CD1c-positive myeloid dendritic cell (primary cell): Measurements from ENCODE around the gene RALB.
"Not testable (repeated sequence)": the region's sequence is repeated elsewhere in the genome, so short reads cannot be mapped to it uniquely, and the experiment has no call there.

Source experiments
- DNase-seq: peaks from one replicate; pipeline ENCODE4 v3.0.0-alpha.2; 2016; ENCODE audit errors: extremely low spot score

The RALB gene

DNA sequence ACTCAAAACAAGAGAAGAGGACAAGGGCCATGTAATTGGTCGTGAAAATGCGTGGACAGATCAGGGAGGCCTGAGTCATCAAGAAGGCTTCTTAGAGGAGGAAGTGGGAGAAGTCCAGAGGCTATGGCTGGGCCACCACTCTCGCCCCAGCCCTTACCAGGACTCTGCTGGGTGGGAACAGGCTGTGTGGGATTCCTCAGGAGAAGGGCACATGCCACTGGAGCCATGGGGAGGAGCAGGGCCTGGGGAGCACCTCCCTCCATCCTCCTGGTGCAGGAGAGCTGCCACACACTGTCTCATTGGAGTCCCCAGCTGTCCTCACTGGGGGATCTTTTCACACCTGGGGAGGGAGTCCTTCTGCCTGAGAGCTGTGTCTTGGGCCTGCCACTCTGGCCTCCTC is 9.4 kb upstream of the RALB start:
- DNase-seq: peak; percentile 75

GRCh38 chr2:120243875-120244553 is 8.6 kb upstream of the RALB start:
- no peak for DNase-seq

DNA sequence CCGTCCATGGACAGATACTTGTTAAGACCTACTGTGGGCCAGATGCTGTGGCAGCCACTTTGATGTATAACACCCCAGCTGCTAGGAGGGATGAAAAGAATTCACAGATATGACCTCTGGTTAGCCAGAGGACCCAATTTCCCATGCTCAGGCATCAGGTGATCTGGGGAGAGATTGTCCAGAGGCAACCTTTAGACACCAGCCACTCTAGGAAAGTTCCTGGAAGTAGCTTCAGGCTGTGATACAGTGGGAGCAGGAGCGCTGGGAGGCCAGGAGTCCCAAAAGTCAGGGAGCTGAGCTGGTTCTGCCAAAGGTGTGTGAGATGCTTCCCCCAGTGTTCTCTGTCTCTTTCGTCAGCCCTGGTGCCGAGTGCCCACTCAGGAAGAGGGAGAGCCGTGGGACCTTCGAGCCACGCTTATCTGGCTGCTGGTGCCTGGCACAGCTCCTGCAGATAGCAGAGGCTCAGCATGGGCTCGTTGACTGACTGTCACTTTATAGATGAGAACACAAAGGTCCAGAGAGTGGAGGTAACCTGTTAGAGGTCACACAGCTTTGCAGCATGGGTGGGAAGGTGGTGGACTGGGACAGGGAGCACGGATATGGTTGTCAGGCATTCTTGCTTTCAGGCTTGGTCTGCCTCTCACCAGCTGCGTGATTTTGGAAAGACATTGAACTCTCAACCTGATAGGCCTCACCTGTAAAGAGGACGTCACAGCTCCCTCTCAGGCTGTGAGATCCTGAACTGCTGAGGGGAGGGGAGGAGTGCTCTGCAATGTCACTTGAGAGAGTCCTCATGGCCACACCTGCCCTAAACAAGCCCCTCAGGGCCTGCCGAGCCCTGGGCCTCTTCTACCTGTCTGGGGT is 7.8 kb upstream of the RALB start:
- no peak for DNase-seq

GRCh38 chr2:120245520-120246332 is 6.9 kb upstream of the RALB start:
- no peak for DNase-seq

- DNase-seq: no peak
Measured at GRCh38 chr2:120246546-120247300, 5.9 kb upstream of the RALB start.

DNA sequence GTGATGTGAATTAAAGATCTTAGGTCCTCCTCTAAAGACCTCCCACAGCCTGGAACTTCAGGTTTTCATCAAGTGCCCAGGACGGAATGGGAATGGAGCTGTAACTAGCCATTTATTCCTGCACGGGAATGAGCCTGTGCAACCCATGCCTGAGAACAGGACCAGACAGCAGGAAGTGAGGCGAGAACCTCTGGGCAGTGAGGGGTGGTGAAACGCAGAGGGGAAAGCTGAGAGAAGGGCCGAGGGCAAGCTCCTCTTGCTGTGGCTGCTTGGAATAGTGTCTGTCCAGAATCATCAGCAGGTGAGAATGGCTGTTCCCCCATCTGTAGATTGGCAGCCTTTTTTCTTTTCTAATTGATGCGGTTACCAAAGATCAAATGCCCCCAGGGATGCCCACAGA is 4.8 kb upstream of the RALB start:
- no peak for DNase-seq

GRCh38 chr2:120250640-120251039 is 2.0 kb upstream of the RALB start:
- no peak for DNase-seq

DNA sequence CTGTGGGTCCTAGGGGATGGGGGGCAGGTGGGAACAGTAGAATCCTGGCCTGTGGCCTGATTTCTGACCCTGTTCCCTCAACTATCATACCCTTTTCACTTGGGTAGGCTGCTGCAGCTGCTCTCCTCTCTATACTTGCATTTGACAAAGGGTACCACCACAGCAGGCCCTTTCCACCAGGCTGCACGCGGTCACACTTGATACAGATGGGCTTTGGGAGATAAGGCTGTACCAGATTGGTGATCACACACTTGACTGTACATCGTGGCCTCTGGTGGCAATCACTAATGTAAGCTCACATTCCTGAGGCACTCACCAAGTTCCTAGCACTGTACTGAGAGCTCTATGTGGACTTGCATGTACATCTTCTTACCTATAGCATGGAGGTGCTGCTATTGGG is 1.6 kb upstream of the RALB start:
- no peak for DNase-seq

DNA sequence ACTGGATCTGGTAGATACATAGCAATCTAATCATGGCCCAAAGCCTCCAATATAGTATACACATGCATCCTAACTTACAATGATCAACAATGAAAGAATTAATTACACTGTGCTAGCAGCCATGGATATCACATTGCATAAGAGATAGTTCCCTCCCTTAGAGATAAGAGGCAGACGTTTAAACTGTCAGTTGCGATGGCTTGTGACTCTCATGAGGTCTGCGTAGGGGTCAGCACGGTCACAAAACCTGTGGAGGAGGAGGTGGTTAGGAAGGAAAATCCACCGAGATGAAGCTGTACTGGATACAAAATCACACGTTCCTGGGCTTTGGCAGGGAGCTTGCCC is 800 bp upstream of the RALB start:
- DNase-seq: peak; percentile 59

DNA sequence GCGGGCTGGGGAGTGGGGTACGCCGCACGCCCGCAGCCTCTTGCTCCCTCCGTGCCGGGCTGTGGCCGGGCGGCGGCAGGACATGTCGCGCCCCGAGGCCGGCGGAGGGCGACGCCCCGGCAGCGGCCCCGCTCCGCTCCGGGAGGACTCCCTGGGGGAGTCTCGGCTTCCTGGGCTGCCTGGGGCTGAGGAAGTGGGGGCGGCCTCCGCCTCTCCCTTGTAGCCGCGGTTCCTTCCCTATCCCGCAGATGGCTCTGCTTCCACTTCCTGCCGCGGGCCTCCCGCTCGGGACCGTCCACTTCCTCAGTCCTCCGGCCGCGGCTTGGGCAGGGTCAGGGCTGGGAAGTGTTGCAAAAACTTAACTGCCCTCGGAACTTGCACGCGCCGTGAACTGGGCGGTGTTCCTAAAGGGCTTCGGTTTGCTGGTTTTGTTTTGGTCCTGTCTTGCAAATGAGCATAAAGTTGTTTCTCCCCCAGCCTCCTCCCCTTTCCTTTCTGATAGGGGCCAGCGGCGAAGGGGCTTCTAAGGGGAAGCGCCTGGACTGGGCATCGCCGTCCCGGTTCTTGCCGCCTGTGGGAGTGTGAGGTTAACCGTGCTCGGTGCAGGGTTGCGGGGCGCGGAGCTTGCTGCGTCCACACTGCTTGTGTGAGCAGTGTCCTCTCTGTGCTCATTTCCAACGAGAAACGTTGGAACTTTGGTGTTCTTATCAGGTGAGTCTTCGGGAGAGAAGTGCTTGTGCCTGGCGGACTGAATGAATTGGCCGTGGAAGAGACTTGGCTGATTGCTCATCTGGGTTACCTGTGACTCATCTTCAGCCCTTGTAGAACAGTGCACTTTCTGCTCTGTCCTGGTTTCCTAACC is 600 bp downstream of the RALB start:
- peak; percentile 93 for DNase-seq

DNA sequence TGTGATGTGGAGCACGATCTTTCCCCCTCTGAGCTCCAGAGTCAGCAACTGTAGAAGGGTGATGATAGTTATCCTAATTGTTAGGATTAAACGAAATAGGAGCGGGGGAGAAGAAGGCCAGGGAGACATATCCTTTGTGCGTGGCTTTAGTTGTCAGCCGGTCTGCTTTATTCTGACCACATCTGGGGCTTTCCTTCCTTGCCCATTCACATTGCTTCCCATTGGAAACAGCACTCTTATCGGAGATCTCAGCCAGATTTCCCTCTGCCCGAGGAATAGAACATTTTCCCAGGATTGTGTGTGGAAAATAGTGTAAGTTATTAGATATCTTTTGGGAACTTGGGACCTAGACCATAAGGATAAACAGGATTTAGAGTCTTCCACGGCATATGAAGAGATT is 1.5 kb downstream of the RALB start:
- DNase-seq: no peak

- DNase-seq: no peak
Measured at GRCh38 chr2:120255071-120255470, 2.4 kb downstream of the RALB start.

DNA sequence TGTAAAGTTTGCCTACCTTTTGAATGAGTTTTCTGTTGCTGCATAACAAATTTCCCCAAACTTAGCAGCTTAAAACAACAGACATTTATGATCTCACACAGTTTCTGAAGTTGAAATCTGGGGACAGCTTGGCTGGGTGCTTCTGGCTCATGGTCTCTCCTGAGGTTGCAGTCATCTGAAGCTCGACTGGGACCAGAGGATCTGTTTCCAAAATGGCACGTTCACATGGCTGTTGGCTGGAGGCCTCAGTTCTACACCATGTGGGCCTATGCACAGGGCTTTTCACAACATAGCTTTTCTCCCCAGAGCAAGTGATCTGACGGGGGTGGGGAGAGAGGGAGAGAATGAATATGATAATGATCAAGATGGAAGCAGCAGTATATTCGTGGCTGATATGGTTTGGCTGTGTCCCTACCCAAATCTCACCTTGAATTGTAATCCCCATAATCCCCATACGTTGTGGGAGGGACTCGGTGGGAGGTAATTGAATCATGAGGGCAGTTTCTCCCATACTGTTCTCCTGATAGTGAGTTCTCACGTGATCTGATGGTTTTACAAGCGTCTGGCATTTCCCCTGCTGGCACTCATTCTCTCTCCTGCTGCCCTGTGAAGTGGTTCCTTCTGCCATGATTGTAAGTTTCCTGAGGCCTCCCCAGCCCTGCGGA is 3.5 kb downstream of the RALB start:
- no peak for DNase-seq

- no peak for DNase-seq
Measured at GRCh38 chr2:120256651-120257000, 4.0 kb downstream of the RALB start.

GRCh38 chr2:120257522-120257921 is 4.9 kb downstream of the RALB start:
- peak; percentile 51 for DNase-seq

- DNase-seq: no peak
Measured at GRCh38 chr2:120258196-120258595, 5.5 kb downstream of the RALB start.

GRCh38 chr2:120259939-120260338 is 7.3 kb downstream of the RALB start:
- DNase-seq: not testable (repeated sequence)

DNA sequence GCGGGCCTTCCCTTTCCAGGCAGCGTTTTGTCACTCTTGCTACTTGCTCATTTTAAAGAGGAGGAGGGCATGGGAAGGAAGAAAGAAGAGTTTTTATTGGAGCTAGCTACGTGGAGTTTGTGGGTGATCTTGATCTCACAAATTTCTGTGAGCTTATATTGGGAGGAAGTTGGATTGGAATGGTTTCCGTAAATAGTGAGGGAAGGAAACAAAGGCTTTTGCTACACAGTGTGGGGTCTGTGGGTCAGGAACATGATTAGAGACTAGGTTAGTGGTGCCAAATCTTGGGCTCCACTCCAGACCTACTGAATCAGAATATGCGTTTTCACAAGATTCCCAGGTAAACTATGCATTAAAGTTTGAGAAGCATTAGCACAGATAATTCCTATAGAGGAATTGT is 8.1 kb downstream of the RALB start:
- DNase-seq: no peak

DNA sequence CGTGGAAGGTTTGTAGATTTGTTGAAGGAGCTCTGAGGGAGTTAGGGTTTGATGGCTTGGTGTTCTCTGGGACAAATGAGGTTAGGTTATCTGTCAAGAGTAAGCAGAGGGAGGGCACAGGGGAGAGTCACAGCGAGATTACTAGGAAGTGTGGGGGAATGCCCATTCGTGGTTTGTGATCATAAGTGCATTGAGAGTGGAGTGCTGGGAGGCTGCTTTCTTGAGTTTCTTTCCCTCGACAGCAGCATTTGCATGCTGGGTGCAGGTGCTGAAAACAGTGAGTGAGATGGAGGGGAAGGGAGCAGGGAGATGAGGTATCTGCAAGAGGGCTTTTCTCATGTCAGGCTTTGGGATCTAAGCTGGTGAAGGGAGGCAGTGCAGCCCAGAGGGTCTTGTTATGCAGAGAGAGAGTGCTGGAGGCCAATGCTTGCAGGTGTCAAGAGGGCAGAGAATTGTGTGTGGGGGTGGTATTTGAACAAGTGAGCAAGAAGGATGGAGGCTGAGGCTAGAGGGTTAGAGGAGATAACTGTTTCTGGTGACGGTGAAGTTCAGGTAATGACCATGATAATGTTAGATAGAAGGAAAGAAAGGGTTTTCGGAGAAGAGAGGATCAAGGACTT is 8.8 kb downstream of the RALB start:
- no peak for DNase-seq

DNA sequence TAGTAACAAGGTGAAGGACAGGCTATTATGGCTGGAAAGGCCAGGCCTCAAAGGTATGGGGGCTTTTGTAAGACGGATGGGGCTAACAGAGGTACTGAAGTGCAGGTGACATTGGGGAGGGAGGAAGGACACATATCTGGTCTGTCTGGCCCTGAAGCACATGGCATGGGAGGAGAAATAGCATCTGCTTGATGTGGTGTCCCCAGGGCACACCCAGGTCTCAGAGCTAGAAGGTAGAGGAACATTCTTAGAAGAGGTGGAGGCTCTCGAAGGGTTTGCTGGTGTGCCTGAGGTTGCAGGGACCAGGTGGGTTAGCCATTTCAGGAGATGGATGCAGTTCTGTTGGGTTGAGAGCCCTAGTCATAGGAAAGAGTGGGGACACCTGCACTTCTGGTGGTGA is 9.5 kb downstream of the RALB start:
- no peak for DNase-seq
